ENCODE results near the gene E2F3. TPM values are rescaled to one million over a fixed set of nuclear protein-coding genes. Genes with fewer than 3 reads are reported as not detected.

Gene E2F3
- total RNA-seq, 1 experiment from 2014 or later, result 27.1 TPM

- intact Hi-C loops (cut with micrococcal nuclease), result no loop called here
- Histone ChIP-seq H3K4me1 (ENCODE audit: control insufficient read depth in 1 of 2, insufficient read depth in 2 of 2, low read length in 2 of 2) (peaks cover 14 to 21% of the 10 kb centered on the region in 2 experiments; a peak in 2 of 4 replicates), H3K9me3 (ENCODE audit: control insufficient read depth in 1 of 2, insufficient read depth in 1 of 2, low read depth in 1 of 2, low read length in 2 of 2) (no peaks in the 10 kb centered on the region), H2AFZ (ENCODE audit: low read depth, low read length, poor library complexity, severe bottlenecking) (no peak overlapping the region), H3K4me2 (ENCODE audit: low read length) (no peak overlapping the region), H3K9ac (ENCODE audit: low read length) (no peak overlapping the region), H3K27me3 (ENCODE audit: insufficient read depth, low read length) (no peaks in the 10 kb centered on the region), H3K36me3 (ENCODE audit: control insufficient read depth in 1 of 2, insufficient read depth in 2 of 2, low read length in 2 of 2) (0 out of 4 replicates have a peak, but pooled peaks cover 0 to 2% of the 10 kb centered on the region in 2 experiments), H4K20me1 (ENCODE audit: insufficient read depth) (peaks cover 21% of the 10 kb centered on the region), H3K4me3 (replicated peaks in 1 of 2; ENCODE audit: low read depth in 1 of 2, low read length in 2 of 2) (no peak overlapping the region), H3K27ac (ENCODE audit: low read depth, low read length) (no peak overlapping the region), H3K9me2 (ENCODE audit: insufficient read depth) (no peaks in the 10 kb centered on the region), H3K79me2 (ENCODE audit: insufficient read depth, low read length) (peaks cover 89% of the 10 kb centered on the region)
- no peak for TF ChIP-seq EZH2phosphoT487 (IDR thresholded peaks at IDR 0.05; ENCODE audit: borderline replicate concordance)
- no peak for TF ChIP-seq CTCF (IDR thresholded peaks at IDR 0.05 in 2 of 3, conservative IDR thresholded peaks at IDR 0.05 in 1 of 3; ENCODE audit: borderline replicate concordance in 1 of 3, insufficient read depth in 1 of 3, low read depth in 2 of 3, low read length in 2 of 3)
- TF ChIP-seq SRF (IDR thresholded peaks at IDR 0.05; ENCODE audit: low read depth), result no peak
- TF ChIP-seq ZNF274 (IDR thresholded peaks at IDR 0.05; ENCODE audit: low read depth, low read length), result no peak
- no peak for TF ChIP-seq ELF1 (IDR thresholded peaks at IDR 0.05; ENCODE audit: borderline replicate concordance, low read depth)
- no peak for TF ChIP-seq FOSL1 (IDR thresholded peaks at IDR 0.05; ENCODE audit: low read depth)
- no peak for TF ChIP-seq CEBPB (IDR thresholded peaks at IDR 0.05; ENCODE audit: low read depth)
- TF ChIP-seq EGR1 (IDR thresholded peaks at IDR 0.05; ENCODE audit: low read depth), result no peak
- no peak for TF ChIP-seq RAD21 (IDR thresholded peaks at IDR 0.05; ENCODE audit: low read depth)
- TF ChIP-seq POLR2A (IDR thresholded peaks at IDR 0.05; ENCODE audit: borderline replicate concordance, extremely low read depth, insufficient read depth, insufficient read length), result no peak
- TF ChIP-seq SIN3A (IDR thresholded peaks at IDR 0.05; ENCODE audit: low read depth), result no peak
- TF ChIP-seq JUND (IDR thresholded peaks at IDR 0.05), result no peak
- no peak for TF ChIP-seq POLR2AphosphoS5 (IDR thresholded peaks at IDR 0.05; ENCODE audit: low read depth, low read length)
- TF ChIP-seq REST (IDR thresholded peaks at IDR 0.05; ENCODE audit: low read depth), result no peak
- no peak for TF ChIP-seq ZFX (IDR thresholded peaks at IDR 0.05)
- TF ChIP-seq ZBTB33 (IDR thresholded peaks at IDR 0.05; ENCODE audit: extremely low read depth, insufficient replicate concordance, low read length), result no peak
- TF ChIP-seq EZH2 (IDR thresholded peaks at IDR 0.05), result no peak
- TF ChIP-seq TCF7L2 (IDR thresholded peaks at IDR 0.05; ENCODE audit: borderline replicate concordance, extremely low read depth, insufficient read depth, insufficient read length), result no peak
- no peak for TF ChIP-seq MAX (IDR thresholded peaks at IDR 0.05)
- RAD21 ChIA-PET (ENCODE audit: low non-redundant PET in 1 of 2, low total read pairs in 2 of 2, uncharacterized antibody in 2 of 2, unreplicated experiment in 2 of 2), result no interaction called here
- ATAC-seq (no peak), DNase-seq (ENCODE audit: low read depth, low spot score) (no peak)
- BruUV-seq (replicated peaks), result no TSS peak
- CTCF ChIA-PET, result no interaction called here
- POLR2A ChIA-PET, result no interaction called here
Measured at GRCh38 chr6:20458027-20458894, 56.6 kb downstream of the E2F3 start.
